ENCODE measurements around the gene SMARCAL1. TPM values are rescaled to one million over a fixed set of nuclear protein-coding genes. Genes with fewer than 3 reads are reported as not detected.

SMARCAL1 gene
- polyA plus RNA-seq, 1 of the 3 experiments (the other 2 are of a cell fraction): 27.0 TPM

DNA sequence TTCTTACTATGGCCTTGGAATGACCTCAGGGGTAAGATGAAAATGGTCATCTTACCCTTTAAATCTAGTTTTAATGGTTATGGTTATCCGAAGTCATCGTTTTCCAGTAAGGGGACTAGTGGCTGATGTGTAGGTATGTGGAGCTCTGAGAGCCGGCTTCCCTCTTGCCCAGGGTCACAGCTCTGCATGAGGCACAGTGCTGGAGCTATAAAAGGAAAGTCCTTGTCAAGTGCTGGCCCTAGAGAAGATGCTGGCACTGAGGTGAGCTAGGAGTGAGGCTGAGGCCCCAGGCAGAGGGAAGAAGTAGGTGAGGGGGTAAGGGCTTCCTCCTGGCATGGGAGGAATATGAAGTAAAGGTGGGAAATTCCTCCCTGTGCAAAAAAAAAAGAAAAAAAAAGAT, 35.0 kb downstream of the SMARCAL1 start:
- Histone ChIP-seq H3K9me2 (no peaks in the 10 kb centered on the region), H3K27ac (ENCODE audit: low read depth in 2 of 2, low read length in 1 of 2) (no peak overlapping the region), H3K36me3 (replicated peaks in 1 of 2; ENCODE audit: control insufficient read depth in 1 of 2, insufficient read depth in 2 of 2, low read length in 1 of 2) (peaks cover 71 to 72% of the 10 kb centered on the region in 2 experiments), H3K9ac (no peak overlapping the region), H3K9me3 (no peaks in the 10 kb centered on the region), H3K4me2 (no peak overlapping the region), H3K4me3 (ENCODE audit: low read depth in 2 of 2, low read length in 1 of 2) (no peak overlapping the region), H2AFZ (ENCODE audit: low read depth) (no peak overlapping the region), H3F3A (replicated peaks; ENCODE audit: insufficient read depth) (peaks cover 7% of the 10 kb centered on the region), H3K79me2 (ENCODE audit: insufficient read depth) (no peaks in the 10 kb centered on the region), H4K20me1 (ENCODE audit: insufficient read depth) (no peaks in the 10 kb centered on the region), H3K27me3 (ENCODE audit: insufficient read depth) (no peaks in the 10 kb centered on the region), H3K4me1 (ENCODE audit: control insufficient read depth in 1 of 2, insufficient read depth in 2 of 2, low read depth in 1 of 2, low read length in 1 of 2) (peaks cover 0 to 2% of the 10 kb centered on the region in 2 experiments; a peak in 2 of 4 replicates)
- ChIA-PET CTCF (no interaction called here), POLR2A (no interaction called here)
- TF ChIP-seq RXRA (IDR thresholded peaks at IDR 0.05; ENCODE audit: borderline replicate concordance, low read depth) (no peak), SMC3 (IDR thresholded peaks at IDR 0.05; ENCODE audit: low read depth, low read length) (no peak), RFX5 (IDR thresholded peaks at IDR 0.05; ENCODE audit: low read length) (no peak), TAF1 (IDR thresholded peaks at IDR 0.05; ENCODE audit: borderline replicate concordance, low read depth, low read length) (no peak), SIN3A (IDR thresholded peaks at IDR 0.05; ENCODE audit: borderline replicate concordance, low read depth, low read length) (no peak)
- TF ChIP-seq, protein P1, sequence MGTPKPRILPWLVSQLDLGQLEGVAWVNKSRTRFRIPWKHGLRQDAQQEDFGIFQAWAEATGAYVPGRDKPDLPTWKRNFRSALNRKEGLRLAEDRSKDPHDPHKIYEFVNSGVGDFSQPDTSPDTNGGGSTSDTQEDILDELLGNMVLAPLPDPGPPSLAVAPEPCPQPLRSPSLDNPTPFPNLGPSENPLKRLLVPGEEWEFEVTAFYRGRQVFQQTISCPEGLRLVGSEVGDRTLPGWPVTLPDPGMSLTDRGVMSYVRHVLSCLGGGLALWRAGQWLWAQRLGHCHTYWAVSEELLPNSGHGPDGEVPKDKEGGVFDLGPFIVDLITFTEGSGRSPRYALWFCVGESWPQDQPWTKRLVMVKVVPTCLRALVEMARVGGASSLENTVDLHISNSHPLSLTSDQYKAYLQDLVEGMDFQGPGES (IDR thresholded peaks at IDR 0.05; ENCODE audit: low read depth, low read length): no peak
- WGBS (ENCODE audit: low lambda C conversion rate): 100% methylated on average over 3 of the region's 3 CpGs
- DNase-seq: no peak

DNA sequence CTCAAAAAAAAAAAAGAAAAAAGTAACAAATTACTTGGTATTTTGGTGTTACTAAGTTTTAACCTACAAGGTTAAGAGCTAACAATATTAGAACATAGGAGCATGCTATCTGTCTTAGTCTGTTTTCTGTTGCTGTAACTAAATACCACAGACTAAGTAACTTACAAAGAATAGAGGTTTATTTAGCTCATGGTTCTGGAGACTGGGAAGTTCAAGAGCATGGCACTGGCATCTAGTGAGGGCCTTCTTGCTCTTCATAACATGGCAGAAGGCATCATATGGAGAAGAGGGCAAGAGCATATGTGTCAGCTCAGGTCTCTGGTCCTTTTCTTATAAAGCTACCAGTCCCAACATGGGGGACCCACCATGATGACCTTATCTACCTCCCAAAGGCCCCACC, 36.5 kb downstream of the SMARCAL1 start:
- POLR2A ChIA-PET: no interaction called here
- peaks cover 75 to 80% of the 10 kb centered on the region in 2 experiments for H3K36me3 ChIP-seq (replicated peaks in 1 of 2; ENCODE audit: control insufficient read depth in 1 of 2, insufficient read depth in 2 of 2, low read length in 1 of 2)

More for the DNA sequence above, 36.5 kb downstream of the SMARCAL1 start:
- no peak overlapping the region for H3K9ac ChIP-seq
- H3K9me2 ChIP-seq: no peaks in the 10 kb centered on the region
- no peak for DNase-seq
- H2AFZ ChIP-seq (ENCODE audit: low read depth): no peak overlapping the region
- H3K79me2 ChIP-seq (ENCODE audit: insufficient read depth): no peaks in the 10 kb centered on the region
- no peak overlapping the region for H3K4me3 ChIP-seq (ENCODE audit: low read depth in 2 of 2, low read length in 1 of 2)
- no peak overlapping the region for H3K4me2 ChIP-seq
- peaks cover 14% of the 10 kb centered on the region for H3F3A ChIP-seq (replicated peaks; ENCODE audit: insufficient read depth)
- no peaks in the 10 kb centered on the region; a peak in 1 of 4 replicates for H3K4me1 ChIP-seq (ENCODE audit: control insufficient read depth in 1 of 2, insufficient read depth in 2 of 2, low read depth in 1 of 2, low read length in 1 of 2)
- H3K9me3 ChIP-seq: no peaks in the 10 kb centered on the region
- no peaks in the 10 kb centered on the region for H4K20me1 ChIP-seq (ENCODE audit: insufficient read depth)
- CTCF ChIA-PET: interaction anchor here (0.5 to 0.9 kb wide), 2 partner anchors 16 to 724 kb away, joined by 3 read pairs; no protein-coding TSS in a partner anchor
- H3K27me3 ChIP-seq (ENCODE audit: insufficient read depth): no peaks in the 10 kb centered on the region
- H3K27ac ChIP-seq (ENCODE audit: low read depth in 2 of 2, low read length in 1 of 2): no peak overlapping the region
- no peak for TF ChIP-seq YY1 (IDR thresholded peaks at IDR 0.05; ENCODE audit: low read depth)
- no peak for TF ChIP-seq TEAD4 (IDR thresholded peaks at IDR 0.05; ENCODE audit: borderline replicate concordance, insufficient read depth)
- TF ChIP-seq, protein P2, sequence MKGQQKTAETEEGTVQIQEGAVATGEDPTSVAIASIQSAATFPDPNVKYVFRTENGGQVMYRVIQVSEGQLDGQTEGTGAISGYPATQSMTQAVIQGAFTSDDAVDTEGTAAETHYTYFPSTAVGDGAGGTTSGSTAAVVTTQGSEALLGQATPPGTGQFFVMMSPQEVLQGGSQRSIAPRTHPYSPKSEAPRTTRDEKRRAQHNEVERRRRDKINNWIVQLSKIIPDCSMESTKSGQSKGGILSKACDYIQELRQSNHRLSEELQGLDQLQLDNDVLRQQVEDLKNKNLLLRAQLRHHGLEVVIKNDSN (IDR thresholded peaks at IDR 0.05; ENCODE audit: borderline replicate concordance, low read depth): no peak
- TF ChIP-seq, protein P3, sequence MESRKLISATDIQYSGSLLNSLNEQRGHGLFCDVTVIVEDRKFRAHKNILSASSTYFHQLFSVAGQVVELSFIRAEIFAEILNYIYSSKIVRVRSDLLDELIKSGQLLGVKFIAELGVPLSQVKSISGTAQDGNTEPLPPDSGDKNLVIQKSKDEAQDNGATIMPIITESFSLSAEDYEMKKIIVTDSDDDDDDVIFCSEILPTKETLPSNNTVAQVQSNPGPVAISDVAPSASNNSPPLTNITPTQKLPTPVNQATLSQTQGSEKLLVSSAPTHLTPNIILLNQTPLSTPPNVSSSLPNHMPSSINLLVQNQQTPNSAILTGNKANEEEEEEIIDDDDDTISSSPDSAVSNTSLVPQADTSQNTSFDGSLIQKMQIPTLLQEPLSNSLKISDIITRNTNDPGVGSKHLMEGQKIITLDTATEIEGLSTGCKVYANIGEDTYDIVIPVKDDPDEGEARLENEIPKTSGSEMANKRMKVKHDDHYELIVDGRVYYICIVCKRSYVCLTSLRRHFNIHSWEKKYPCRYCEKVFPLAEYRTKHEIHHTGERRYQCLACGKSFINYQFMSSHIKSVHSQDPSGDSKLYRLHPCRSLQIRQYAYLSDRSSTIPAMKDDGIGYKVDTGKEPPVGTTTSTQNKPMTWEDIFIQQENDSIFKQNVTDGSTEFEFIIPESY (IDR thresholded peaks at IDR 0.05; ENCODE audit: borderline replicate concordance, low read depth): no peak
- TF ChIP-seq TAF1 (IDR thresholded peaks at IDR 0.05; ENCODE audit: borderline replicate concordance, low read depth, low read length): no peak
- no peak for TF ChIP-seq NRF1 (IDR thresholded peaks at IDR 0.05; ENCODE audit: low read depth, low read length)
- no peak for TF ChIP-seq GABPA (IDR thresholded peaks at IDR 0.05; ENCODE audit: low read depth)

All from SK-N-SH (cell line).